ENCODE measurements around the gene CAMLG. TPM values are rescaled to one million over a fixed set of nuclear protein-coding genes. Genes with fewer than 3 reads are reported as not detected.
A peak's percentile ranks its signal among the peaks of the same experiment; 100 is the strongest.

Gene CAMLG
- total and polyA plus RNA-seq, 9 of the 15 experiments (the other 6 are each of a cell fraction or from before 2014, with no cell fraction given): 11.3 to 22.0 (median 16.3) TPM

DNA sequence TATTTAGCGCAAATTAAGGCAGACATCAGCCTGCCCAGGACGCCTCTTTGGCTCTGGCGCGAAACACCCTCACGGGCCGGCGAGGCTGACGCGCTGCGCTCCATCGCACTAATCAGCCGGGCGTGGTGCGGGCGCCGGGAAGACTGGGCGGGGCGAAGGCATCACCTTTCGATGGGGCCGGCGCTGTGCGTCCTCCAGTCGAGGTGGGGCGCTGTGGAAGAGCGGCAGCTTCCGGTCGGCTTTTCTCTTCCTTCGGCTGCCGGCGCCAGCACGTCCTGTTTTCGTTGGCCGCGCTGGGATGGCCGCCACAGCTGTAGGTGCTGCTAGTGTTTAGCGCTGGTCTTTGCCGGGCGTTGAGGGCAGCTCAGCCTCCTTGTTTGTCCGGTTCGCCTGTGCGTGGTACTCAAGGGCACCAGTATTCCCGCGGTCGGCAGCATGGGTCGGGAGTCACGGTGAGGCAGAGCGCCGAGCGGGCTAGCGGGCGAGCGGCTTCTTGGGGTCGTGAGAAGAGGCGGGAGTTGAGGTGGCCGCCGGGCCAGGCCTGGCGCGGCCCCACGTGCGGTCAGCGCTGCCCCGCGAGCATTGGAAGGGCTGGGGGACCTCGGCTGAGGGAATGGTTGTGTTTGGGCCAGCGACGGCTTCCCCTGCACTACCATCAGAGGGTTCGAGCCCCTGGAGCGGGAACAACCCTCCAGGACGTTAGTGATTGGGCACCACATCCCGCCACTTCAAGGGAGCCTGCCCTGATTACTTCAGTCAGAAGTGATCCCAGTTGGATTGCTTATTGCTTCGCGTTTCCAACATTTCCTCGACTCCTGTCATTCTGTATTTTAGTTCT lies 20.4 kb downstream of the CAMLG start, which contains the start of gene DDX46 (continued):
- no peak for TF ChIP-seq PCBP2 (IDR thresholded peaks at IDR 0.05; ENCODE audit: low read depth, low read length, poor library complexity, severe bottlenecking)
- peak; percentile 48; the same call in 1 of the 2 replicates for TF ChIP-seq FOXP4 (CRISPR knock-in tag; IDR thresholded peaks at IDR 0.05; ENCODE audit: borderline replicate concordance)
- TF ChIP-seq KLF6 (CRISPR knock-in tag; IDR thresholded peaks at IDR 0.05; ENCODE audit: borderline replicate concordance): no peak
- peak; percentile 82 for TF ChIP-seq POLR2H (tag; IDR thresholded peaks at IDR 0.05; ENCODE audit: low read depth)
- TF ChIP-seq GABPB1 (CRISPR knock-in tag; IDR thresholded peaks at IDR 0.05): peak; percentile 99
- no peak for TF ChIP-seq SMARCA4 (IDR thresholded peaks at IDR 0.05)
- no peak for TF ChIP-seq ZFPM2 (CRISPR knock-in tag; IDR thresholded peaks at IDR 0.05)
- TF ChIP-seq HDAC6 (IDR thresholded peaks at IDR 0.05; ENCODE audit: low read depth, low read length): no peak
- TF ChIP-seq ZNF583 (CRISPR knock-in tag; IDR thresholded peaks at IDR 0.05): no peak
- no peak for TF ChIP-seq ZSCAN29 (IDR thresholded peaks at IDR 0.05)
- TF ChIP-seq ZNF134 (CRISPR knock-in tag; conservative IDR thresholded peaks at IDR 0.05): no peak
- TF ChIP-seq, protein P1, sequence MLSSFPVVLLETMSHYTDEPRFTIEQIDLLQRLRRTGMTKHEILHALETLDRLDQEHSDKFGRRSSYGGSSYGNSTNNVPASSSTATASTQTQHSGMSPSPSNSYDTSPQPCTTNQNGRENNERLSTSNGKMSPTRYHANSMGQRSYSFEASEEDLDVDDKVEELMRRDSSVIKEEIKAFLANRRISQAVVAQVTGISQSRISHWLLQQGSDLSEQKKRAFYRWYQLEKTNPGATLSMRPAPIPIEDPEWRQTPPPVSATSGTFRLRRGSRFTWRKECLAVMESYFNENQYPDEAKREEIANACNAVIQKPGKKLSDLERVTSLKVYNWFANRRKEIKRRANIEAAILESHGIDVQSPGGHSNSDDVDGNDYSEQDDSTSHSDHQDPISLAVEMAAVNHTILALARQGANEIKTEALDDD (IDR thresholded peaks at IDR 0.05): no peak
- TF ChIP-seq SLC30A9 (CRISPR knock-in tag; IDR thresholded peaks at IDR 0.05): no peak
- no peak for TF ChIP-seq ZC3H4 (CRISPR knock-in tag; IDR thresholded peaks at IDR 0.05; ENCODE audit: borderline replicate concordance)
- TF ChIP-seq, protein P2, sequence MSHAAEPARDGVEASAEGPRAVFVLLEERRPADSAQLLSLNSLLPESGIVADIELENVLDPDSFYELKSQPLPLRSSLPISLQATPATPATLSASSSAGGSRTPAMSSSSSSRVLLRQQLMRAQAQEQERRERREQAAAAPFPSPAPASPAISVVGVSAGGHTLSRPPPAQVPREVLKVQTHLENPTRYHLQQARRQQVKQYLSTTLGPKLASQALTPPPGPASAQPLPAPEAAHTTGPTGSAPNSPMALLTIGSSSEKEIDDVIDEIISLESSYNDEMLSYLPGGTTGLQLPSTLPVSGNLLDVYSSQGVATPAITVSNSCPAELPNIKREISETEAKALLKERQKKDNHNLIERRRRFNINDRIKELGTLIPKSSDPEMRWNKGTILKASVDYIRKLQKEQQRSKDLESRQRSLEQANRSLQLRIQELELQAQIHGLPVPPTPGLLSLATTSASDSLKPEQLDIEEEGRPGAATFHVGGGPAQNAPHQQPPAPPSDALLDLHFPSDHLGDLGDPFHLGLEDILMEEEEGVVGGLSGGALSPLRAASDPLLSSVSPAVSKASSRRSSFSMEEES (CRISPR knock-in tag; IDR thresholded peaks at IDR 0.05): no peak
- TF ChIP-seq, protein P3, sequence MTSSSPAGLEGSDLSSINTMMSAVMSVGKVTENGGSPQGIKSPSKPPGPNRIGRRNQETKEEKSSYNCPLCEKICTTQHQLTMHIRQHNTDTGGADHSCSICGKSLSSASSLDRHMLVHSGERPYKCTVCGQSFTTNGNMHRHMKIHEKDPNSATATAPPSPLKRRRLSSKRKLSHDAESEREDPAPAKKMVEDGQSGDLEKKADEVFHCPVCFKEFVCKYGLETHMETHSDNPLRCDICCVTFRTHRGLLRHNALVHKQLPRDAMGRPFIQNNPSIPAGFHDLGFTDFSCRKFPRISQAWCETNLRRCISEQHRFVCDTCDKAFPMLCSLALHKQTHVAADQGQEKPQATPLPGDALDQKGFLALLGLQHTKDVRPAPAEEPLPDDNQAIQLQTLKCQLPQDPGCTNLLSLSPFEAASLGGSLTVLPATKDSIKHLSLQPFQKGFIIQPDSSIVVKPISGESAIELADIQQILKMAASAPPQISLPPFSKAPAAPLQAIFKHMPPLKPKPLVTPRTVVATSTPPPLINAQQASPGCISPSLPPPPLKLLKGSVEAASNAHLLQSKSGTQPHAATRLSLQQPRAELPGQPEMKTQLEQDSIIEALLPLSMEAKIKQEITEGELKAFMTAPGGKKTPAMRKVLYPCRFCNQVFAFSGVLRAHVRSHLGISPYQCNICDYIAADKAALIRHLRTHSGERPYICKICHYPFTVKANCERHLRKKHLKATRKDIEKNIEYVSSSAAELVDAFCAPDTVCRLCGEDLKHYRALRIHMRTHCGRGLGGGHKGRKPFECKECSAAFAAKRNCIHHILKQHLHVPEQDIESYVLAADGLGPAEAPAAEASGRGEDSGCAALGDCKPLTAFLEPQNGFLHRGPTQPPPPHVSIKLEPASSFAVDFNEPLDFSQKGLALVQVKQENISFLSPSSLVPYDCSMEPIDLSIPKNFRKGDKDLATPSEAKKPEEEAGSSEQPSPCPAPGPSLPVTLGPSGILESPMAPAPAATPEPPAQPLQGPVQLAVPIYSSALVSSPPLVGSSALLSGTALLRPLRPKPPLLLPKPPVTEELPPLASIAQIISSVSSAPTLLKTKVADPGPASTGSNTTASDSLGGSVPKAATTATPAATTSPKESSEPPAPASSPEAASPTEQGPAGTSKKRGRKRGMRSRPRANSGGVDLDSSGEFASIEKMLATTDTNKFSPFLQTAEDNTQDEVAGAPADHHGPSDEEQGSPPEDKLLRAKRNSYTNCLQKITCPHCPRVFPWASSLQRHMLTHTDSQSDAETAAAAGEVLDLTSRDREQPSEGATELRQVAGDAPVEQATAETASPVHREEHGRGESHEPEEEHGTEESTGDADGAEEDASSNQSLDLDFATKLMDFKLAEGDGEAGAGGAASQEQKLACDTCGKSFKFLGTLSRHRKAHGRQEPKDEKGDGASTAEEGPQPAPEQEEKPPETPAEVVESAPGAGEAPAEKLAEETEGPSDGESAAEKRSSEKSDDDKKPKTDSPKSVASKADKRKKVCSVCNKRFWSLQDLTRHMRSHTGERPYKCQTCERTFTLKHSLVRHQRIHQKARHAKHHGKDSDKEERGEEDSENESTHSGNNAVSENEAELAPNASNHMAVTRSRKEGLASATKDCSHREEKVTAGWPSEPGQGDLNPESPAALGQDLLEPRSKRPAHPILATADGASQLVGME (CRISPR knock-in tag; IDR thresholded peaks at IDR 0.05): no peak
- no peak for TF ChIP-seq HMG20A (CRISPR knock-in tag; conservative IDR thresholded peaks at IDR 0.05)

Data from K562 (cell line).